Dermis blood vessel endothelial cell (primary cell): ENCODE measurements around the gene KCNQ1. TPM values are rescaled to one million over a fixed set of nuclear protein-coding genes. Genes with fewer than 3 reads are reported as not detected.
A peak's percentile ranks its signal among the peaks of the same experiment; 100 is the strongest.

Experiments used
- DNase-seq: peaks from one replicate; pipeline ENCODE4 v3.0.0; 2010
- total RNA-seq: library from RNA; depleted of rRNA; stranded (reverse); fragments of >200 nt; gene quantifications from 2 replicates; pipeline ENCODE4 v1.2.3, GENCODE V29; 2014

KCNQ1 gene
- total RNA-seq, 1 donor from 2014 or later: 0.34 TPM

GRCh38 chr11:2426221-2426620 is 18.6 kb upstream of the KCNQ1 start:
- no peak for DNase-seq

DNA sequence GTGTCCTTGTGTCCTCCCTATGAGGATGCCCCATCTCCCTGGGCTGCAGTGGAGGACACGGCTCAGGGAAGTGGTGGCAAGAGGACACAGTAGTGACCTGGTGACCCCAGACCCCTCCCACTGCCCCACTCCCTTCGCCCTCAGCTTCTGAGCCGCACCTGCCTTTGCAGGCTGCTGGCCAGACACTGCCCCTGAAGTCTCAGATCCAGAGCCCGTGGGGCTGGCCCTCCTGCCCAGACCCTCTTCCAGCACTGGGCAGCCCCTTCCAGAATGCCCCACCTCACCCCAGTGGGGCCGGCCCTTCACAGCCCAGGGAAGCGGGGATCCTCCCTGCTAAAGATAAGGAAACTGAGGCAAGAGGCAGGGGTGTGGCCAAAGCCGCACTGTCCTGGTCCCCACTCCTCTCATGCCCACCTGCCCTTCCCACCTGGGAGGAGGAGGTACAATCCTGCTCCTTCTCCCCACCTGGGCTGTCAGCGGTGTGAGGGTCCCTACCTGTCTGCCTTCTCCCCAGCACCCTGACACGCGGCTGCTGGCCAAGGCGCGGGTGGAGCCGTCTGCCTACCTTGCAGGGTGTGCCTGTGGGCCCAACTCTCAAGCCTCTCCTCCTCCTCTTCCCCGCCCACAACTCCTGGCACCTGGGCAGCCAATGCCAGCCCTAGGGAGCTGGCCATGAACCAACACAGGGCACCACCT is 17.8 kb upstream of the KCNQ1 start:
- DNase-seq: no peak

DNA sequence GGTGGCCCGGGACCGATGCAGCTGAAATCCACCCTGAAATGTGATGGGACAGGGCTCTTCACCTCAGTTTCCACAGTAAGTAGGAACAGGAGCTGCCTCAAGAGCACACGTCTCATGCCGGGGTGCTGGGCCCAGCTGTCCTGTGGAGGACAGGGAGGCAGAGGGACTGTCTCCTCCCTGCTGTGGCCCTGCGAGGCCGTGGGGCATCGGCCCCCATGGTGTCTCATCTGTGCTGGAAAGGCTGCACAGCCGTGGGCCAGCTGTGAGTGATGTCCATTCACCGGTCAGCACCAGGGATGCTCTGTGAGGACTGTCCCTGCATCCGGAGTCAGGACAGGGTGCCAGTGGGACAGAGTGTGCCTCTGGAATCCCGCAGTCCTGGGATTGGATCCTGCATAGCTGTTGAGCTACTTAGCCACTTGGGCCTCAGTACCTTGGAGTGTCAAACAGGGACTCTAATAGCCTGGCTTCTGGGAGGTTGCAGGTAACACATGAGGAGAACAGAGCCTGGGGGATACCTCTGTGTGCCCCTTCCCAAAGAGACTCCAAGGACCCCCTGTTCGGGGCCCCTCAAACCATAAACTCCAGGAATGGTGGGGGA is 17.0 kb upstream of the KCNQ1 start:
- no peak for DNase-seq

- DNase-seq: peak; percentile 76
Observed at GRCh38 chr11:2428322-2428795, 16.4 kb upstream of the KCNQ1 start.

DNA sequence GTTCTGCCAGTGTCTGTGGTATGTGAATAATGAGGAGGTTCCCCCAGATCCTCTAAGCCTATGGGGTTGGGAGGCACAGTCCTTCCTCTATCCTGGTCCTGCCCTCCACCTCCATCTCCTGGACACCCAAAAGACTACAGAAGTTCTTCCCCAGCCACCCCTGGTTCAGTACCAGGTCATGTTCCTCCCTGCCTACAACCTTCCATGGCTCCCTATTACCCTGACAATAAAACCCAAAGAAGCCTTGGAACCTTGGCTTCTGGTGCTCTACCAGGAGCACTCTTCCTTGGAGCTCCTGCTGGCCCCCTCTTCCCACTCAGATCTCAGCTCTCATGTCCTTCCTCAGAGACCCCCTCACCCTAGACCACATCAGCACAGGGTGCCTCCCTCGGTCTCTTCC is 13.4 kb upstream of the KCNQ1 start:
- DNase-seq: no peak

- DNase-seq: no peak
Observed at GRCh38 chr11:2432171-2432621, 12.6 kb upstream of the KCNQ1 start.

DNA sequence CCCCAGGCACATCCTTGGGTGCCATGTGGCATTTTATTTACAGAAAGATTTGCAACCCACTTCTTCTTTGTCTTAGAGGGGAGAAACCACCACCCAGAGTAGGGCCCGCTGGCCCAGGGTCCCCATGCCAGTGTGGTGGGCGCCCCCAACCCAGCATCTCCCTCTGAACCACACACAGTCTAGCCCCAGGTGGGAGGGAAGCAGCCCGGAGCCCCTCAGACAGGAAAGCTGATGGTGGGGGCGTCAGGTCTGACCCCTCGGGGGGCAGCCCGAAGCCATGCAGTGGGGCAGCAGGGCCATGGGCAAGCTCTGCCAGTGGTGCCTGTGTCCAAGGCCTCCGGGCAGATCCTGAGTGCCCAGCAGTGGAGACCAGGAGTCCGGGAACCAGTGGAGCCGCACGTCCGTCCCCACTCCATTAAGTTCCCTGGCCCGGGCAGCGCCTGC is 12.2 kb upstream of the KCNQ1 start:
- no peak for DNase-seq

DNA sequence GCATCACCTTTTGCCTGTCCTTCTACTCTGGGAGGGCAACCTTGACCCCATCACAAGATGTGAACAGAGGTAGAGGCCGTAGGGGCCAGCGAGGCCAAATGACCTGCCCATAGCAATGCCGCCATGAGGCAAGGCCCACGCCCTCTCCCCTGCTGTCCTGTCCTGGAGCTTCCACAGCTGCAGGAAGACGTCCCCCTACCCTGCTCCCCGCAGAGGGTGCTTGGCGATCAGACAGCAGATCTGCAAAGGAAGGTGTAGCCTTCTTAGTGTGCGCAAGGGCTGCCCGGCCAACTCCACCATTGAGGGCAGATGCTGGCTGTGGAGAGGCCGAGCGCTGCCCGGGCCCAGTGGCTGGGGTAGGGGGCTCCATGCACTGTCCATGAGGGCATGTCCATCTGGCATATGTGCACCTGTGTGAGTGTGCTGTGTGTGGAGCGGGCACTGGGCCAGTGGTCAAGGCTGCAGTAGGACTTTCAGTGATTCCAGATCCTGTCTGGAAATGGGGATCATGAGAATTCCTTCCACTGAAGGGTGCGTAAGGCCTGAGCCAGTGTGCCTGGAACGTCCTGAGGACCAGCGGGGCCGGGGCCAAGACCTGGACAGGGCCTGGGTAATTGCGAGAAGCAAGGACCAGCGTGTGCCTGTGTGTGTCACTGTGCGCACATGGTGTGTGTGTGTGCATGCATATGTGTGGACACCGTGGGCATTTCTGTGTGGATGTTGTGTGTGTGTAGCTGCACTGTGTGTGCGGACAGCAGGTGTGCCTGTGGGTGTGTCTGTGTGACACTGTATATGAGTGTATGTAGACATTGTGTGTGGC is 11.5 kb upstream of the KCNQ1 start:
- no peak for DNase-seq

- DNase-seq: no peak
Observed at GRCh38 chr11:2434008-2434407, 10.8 kb upstream of the KCNQ1 start.

DNA sequence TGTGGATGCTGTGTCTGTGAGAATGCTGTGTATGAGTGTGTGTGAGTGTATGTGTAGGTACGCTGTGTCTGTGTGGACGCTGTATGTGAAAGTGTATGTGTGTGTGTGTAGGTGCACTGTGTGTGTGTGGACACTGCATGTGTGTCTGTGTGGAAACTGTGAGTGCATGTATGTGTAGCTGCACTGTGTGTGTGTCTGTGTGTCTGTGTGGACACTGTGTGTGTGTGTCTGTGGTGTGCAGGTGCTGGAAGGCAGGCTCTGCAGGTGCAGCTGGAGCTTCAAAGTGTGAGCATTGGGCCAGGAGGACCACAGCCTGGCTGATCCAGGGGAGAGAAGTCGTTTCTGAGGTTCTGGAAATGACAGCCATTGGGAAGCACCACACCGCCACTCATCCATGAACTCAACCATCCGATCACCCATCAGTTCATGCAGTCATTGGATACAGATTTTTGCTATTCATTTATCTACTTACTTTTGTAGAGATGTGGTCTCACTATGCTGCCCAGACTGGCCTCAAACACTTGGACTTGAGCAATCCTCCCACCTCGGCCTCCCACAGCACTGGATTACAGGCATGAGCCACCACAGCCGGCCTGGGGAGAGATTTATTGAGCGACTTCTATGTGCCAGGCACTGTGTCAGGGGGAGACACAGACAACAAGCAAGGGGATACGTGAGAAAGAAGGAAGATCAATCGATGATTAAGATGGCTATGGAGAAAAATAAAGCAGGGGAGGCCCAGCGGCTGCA is 10.1 kb upstream of the KCNQ1 start:
- DNase-seq: no peak

DNA sequence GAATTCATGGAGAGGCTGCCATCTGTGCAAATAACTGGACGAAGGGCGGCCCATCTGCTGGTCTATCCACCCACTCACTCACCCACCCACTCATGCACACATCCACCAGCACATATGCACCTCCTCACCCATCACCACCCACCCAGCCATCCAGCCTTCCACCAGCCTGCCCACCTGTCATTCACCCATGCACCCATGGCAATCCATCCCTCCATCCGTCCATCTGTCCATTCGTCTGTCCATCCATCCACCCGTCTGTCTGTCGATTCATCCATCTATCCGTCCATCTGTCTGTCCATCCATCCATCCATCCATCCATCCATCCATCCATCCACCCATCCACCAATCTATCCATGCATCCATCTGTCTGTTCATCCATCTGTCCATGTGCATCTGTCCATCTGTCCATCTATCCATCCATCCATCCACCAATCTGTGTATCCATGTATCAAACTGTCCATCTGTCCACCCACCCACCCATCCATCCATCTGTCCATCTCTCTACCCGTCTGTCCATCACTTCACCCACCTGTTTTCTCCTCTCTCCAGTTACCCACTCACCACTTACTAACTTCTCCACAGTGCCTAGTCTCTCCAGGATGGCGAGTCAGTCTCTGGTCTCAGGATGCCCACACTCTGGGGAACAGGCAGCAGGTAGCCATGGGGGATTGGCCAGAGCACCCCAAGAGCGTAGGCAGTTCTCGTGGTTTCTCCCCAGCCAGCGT is 9.4 kb upstream of the KCNQ1 start:
- no peak for DNase-seq

GRCh38 chr11:2436013-2436520 is 8.7 kb upstream of the KCNQ1 start:
- DNase-seq: no peak

GRCh38 chr11:2436521-2437031 is 8.2 kb upstream of the KCNQ1 start:
- no peak for DNase-seq

DNA sequence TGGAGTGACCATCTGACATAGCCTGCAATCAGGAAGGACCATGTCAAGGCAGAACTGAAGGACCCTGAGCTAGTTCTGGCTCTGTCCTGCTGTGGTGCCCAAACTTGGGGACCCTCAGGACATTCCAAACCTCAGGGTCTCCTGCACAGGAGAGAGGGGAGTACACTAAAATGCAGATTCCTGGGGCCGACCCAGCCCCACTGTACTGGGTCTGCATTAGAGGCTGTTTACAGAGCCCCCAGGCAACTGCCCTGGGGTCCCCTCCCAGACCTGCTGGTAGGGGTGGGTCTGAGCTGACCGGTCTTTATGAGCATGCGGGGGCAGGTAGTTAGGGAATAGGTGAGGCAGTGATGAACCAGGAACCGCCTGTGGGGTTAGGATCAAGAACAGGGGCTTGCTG is 7.3 kb upstream of the KCNQ1 start:
- DNase-seq: no peak

GRCh38 chr11:2439820-2440219 is 5.0 kb upstream of the KCNQ1 start:
- no peak for DNase-seq

DNA sequence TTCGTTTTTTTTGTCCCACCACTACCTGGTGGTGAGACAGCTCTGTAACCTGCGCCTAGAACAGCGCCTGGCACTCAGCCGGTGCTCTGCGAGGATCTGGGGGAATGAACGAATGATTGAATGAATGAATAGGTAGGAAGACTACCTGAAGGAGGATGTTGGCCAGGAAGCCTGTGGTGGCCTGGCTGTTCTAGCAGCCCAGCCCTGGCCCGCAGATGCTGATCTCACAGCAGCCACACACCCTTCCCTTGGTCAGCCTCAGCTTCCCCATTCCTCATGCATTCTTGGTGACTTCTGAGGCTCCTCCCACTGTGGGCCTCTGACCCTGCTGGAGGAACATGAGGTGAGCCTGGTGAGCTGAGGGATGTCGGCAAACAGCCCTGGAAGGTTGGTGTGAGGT is 4.2 kb upstream of the KCNQ1 start:
- no peak for DNase-seq

GRCh38 chr11:2441171-2441570 is 3.6 kb upstream of the KCNQ1 start:
- no peak for DNase-seq

- DNase-seq: no peak
Observed at GRCh38 chr11:2442589-2442988, 2.2 kb upstream of the KCNQ1 start.

- no peak for DNase-seq
Observed at GRCh38 chr11:2443406-2443805, 1.4 kb upstream of the KCNQ1 start.

- no peak for DNase-seq
Observed at GRCh38 chr11:2443881-2444820, 657 bp upstream of the KCNQ1 start, which contains the start of gene TRPM5. Gene TRPM5, minus strand, starts transcription at chr11:2444514. Its CDS starts 21,478 bp downstream, at chr11:2423036.
